Measurements from ENCODE around the gene IRF8. TPM values are rescaled to one million over a fixed set of nuclear protein-coding genes. Genes with fewer than 3 reads are reported as not detected.
A peak's percentile ranks its signal among the peaks of the same experiment; 100 is the strongest.

The IRF8 gene
- total RNA-seq, 3 donors from 2014 or later (not counting 1 experiment from before 2014, with no cell fraction given) = 101 to 167 (median 122) TPM

DNA sequence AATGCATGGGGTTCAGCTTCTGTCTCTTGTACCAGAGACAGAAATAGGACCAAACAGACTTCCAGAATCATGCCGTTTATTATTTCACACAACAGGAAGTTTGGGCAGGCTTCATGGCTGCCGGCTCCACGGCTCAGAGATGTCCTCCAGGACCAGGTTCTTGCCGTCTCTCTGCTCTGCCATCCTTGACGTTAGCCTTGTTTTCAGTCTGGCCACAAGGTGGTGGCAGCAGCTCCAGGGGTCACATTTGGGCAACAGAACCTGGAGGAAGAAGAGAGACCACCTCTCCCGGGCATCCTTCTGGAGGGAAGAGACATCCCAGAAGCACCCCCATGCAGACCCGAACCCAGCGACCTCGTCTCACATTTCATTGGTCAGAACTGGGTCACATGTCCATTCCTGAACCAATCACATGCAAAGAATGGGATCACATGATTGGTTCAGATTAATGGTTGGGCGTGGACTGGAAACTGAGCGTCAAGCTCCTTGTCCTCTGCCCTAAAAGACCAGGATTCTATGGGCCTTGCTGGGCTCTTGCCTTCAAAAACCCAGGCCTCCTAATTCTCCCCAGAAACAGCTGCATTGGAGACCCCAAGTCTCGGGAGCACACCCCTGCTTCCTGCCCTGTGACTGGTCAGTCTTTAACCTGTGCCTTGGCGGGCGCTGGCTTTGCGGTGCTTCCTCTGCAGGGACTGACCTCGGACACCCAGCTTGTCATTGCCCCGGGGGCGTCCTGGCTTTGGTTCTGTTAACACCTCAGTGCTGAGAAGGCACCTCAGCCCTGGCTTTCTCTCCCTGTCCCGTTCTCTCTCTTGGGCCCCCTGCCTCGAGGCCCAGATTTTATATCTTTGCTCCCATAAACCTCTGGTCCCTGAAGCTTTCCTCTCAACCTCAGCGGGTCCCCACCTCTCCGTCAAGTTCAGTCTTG is 63.3 kb downstream of the IRF8 start:
- Mint-ChIP-seq H3K36me3 (no peaks in the 10 kb centered on the region), H3K4me1 (peaks cover 4 to 8% of the 10 kb centered on the region in 2 donors), H3K27ac (no peak overlapping the region), H3K4me3 (no peak overlapping the region), H3K27me3 (ENCODE audit: low read depth in 2 of 2) (peaks cover 0 to 2% of the 10 kb centered on the region in 2 donors), H3K9me3 (no peaks in the 10 kb centered on the region)
- DNase-seq (no peak), ATAC-seq (no peak)
- 79% methylated on average over 22 of the region's 22 CpGs for WGBS (ENCODE audit: insufficient coverage)
- intact Hi-C loops (cut with micrococcal nuclease) = no loop called here
- H3K9me3 ChIP-seq (ENCODE audit: control insufficient read depth, insufficient read depth, low read length) = no peaks in the 10 kb centered on the region
- TF ChIP-seq, protein P1, sequence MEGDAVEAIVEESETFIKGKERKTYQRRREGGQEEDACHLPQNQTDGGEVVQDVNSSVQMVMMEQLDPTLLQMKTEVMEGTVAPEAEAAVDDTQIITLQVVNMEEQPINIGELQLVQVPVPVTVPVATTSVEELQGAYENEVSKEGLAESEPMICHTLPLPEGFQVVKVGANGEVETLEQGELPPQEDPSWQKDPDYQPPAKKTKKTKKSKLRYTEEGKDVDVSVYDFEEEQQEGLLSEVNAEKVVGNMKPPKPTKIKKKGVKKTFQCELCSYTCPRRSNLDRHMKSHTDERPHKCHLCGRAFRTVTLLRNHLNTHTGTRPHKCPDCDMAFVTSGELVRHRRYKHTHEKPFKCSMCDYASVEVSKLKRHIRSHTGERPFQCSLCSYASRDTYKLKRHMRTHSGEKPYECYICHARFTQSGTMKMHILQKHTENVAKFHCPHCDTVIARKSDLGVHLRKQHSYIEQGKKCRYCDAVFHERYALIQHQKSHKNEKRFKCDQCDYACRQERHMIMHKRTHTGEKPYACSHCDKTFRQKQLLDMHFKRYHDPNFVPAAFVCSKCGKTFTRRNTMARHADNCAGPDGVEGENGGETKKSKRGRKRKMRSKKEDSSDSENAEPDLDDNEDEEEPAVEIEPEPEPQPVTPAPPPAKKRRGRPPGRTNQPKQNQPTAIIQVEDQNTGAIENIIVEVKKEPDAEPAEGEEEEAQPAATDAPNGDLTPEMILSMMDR (IDR thresholded peaks at IDR 0.05) = no peak
- no peak overlapping the region for H3K27ac ChIP-seq (ENCODE audit: low read length)
- H3K27me3 ChIP-seq (ENCODE audit: control insufficient read depth, insufficient read depth, low read length) = no peaks in the 10 kb centered on the region
- H3K4me3 ChIP-seq (ENCODE audit: low read length) = no peak overlapping the region
- peaks cover 4% of the 10 kb centered on the region for H3K4me1 ChIP-seq (ENCODE audit: control insufficient read depth, insufficient read depth, low read length)
- H3K36me3 ChIP-seq (ENCODE audit: control insufficient read depth, insufficient read depth, low read length) = no peaks in the 10 kb centered on the region

DNA sequence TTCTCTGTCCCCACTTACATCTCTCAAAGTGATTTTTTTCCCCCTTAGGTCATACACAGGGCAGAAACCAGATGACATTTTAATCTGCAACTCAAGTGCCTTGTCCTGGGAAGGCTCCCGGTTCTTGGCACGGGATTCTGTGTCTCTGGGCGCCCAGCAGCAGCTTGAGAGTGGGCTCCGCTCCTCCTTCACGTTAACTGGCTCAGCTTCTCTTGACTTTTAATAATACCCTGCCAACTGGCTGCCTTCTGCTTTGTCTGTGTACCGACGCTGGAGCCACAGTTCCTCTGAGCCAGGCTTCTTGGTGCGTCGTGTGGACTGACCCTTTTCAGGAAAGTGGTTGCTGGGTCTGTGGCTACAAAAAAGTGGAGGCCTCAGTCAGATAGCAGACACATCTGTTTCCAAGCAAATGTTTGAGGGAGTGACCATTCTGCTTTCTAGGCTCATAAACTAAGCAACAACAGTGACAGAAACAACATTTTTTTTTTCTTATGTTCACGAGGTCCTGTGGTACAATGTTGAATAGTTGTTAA is 64.9 kb downstream of the IRF8 start:
- Mint-ChIP-seq H3K27me3 (ENCODE audit: low read depth in 2 of 2) (peaks cover 0 to 4% of the 10 kb centered on the region in 2 donors), H3K9me3 (no peaks in the 10 kb centered on the region), H3K4me1 (peaks cover 9 to 16% of the 10 kb centered on the region in 2 donors), H3K27ac (no peak overlapping the region), H3K4me3 (no peak overlapping the region), H3K36me3 (no peaks in the 10 kb centered on the region)
- intact Hi-C loops (cut with micrococcal nuclease) = no loop called here
- WGBS (ENCODE audit: insufficient coverage) = 77% methylated on average over 10 of the region's 10 CpGs
- H3K36me3 ChIP-seq (ENCODE audit: control insufficient read depth, insufficient read depth, low read length) = no peaks in the 10 kb centered on the region
- no peaks in the 10 kb centered on the region for H3K27me3 ChIP-seq (ENCODE audit: control insufficient read depth, insufficient read depth, low read length)
- H3K9me3 ChIP-seq (ENCODE audit: control insufficient read depth, insufficient read depth, low read length) = no peaks in the 10 kb centered on the region
- no peak overlapping the region for H3K27ac ChIP-seq (ENCODE audit: low read length)
- ATAC-seq (no peak), DNase-seq (no peak)
- no peak overlapping the region for H3K4me3 ChIP-seq (ENCODE audit: low read length)
- TF ChIP-seq, protein P1 (IDR thresholded peaks at IDR 0.05) = no peak
- H3K4me1 ChIP-seq (ENCODE audit: control insufficient read depth, insufficient read depth, low read length) = no peaks in the 10 kb centered on the region

DNA sequence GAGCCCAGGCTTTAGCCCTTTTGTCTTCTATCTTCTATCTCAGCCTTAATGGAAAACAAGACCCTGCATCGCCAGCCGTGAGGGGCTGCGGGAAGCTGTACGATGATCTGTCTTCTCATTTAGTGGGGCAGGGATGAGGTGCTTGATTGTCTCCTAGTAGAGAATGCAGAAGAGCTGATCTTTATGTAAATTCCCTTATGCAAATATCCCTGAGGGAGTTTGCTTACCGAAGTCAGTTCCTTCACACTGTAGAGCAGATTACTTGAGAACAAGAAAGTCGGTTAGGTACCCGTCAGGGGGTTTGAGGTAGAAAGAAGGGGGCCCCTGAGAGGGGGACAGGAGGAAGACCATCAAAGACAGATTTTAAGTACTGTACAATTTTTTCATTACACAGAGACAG is 66.2 kb downstream of the IRF8 start:
- H3K4me1 ChIP-seq (ENCODE audit: control insufficient read depth, insufficient read depth, low read length) = peaks cover 11% of the 10 kb centered on the region
- Mint-ChIP-seq H3K9me3 (no peaks in the 10 kb centered on the region), H3K27me3 (ENCODE audit: low read depth in 2 of 2) (peaks cover 0 to 4% of the 10 kb centered on the region in 2 donors), H3K4me3 (no peak overlapping the region), H3K4me1 (peaks cover 19 to 27% of the 10 kb centered on the region in 2 donors), H3K36me3 (no peaks in the 10 kb centered on the region), H3K27ac (no peak overlapping the region)
- H3K9me3 ChIP-seq (ENCODE audit: control insufficient read depth, insufficient read depth, low read length) = no peaks in the 10 kb centered on the region
- no peaks in the 10 kb centered on the region for H3K27me3 ChIP-seq (ENCODE audit: control insufficient read depth, insufficient read depth, low read length)
- H3K4me3 ChIP-seq (ENCODE audit: low read length) = no peak overlapping the region
- ATAC-seq = no peak
- TF ChIP-seq, protein P1 (IDR thresholded peaks at IDR 0.05) = no peak
- DNase-seq = no peak
- intact Hi-C loops (cut with micrococcal nuclease) = no loop called here
- H3K27ac ChIP-seq (ENCODE audit: low read length) = peak overlapping the region; percentile 3
- no peaks in the 10 kb centered on the region for H3K36me3 ChIP-seq (ENCODE audit: control insufficient read depth, insufficient read depth, low read length)
- 73% methylated on average over 7 of the region's 7 CpGs for WGBS (ENCODE audit: insufficient coverage)

Data from natural killer cell (primary cell).